DOHH2 (cell line): ENCODE measurements around the gene GARIN1A.

Experiments used
- CTCF ChIP-seq: fragments of 200-600 bp; sonication (generic); IDR thresholded peaks from one replicate; pipeline ENCODE4 v1.5.1; 2014; ENCODE audit warnings: antibody characterized with exemption, mild to moderate bottlenecking, low read depth, low read length; ENCODE audit not compliant: poor library complexity, severe bottlenecking
- EZH2phosphoT487 ChIP-seq: fragments of 200-600 bp; sonication (generic); IDR thresholded peaks from 2 replicates; pipeline ENCODE4 v1.6.1; 2017; ENCODE audit warnings: borderline replicate concordance, mild to moderate bottlenecking, antibody characterized with exemption, low read length, moderate library complexity, mixed read lengths

GRCh38 chr7:128692623-128693270 is 20.7 kb downstream of the GARIN1A start:
- TF ChIP-seq CTCF: no peak
- TF ChIP-seq EZH2phosphoT487: no peak
